HCEC 1CT (cell line): ENCODE data around the gene PCSK1.
A peak's percentile ranks its signal among the peaks of the same experiment; 100 is the strongest.
"Not testable (repeated sequence)": the region's sequence is repeated elsewhere in the genome, so short reads cannot be mapped to it uniquely, and the experiment has no call there.

Experiments
- DNase-seq: peaks from one replicate; pipeline ENCODE4 v3.0.0-alpha.2; 2017

Gene PCSK1

GRCh38 chr5:96367337-96367736 is 65.7 kb downstream of the PCSK1 start:
- DNase-seq = not testable (repeated sequence)

- no peak for DNase-seq
Observed at GRCh38 chr5:96354237-96354636, 78.8 kb downstream of the PCSK1 start.

GRCh38 chr5:96353220-96353619 is 79.8 kb downstream of the PCSK1 start:
- no peak for DNase-seq

GRCh38 chr5:96350678-96351077 is 82.4 kb downstream of the PCSK1 start:
- no peak for DNase-seq

- DNase-seq = no peak
Observed at GRCh38 chr5:96348536-96348935, 84.5 kb downstream of the PCSK1 start.

GRCh38 chr5:96347502-96348292 is 85.4 kb downstream of the PCSK1 start:
- DNase-seq = peak; percentile 33

- peak; percentile 74 for DNase-seq
Observed at GRCh38 chr5:96344678-96345577, 88.1 kb downstream of the PCSK1 start.

GRCh38 chr5:96343094-96343493 is 90.0 kb downstream of the PCSK1 start:
- no peak for DNase-seq

GRCh38 chr5:96342581-96342980 is 90.5 kb downstream of the PCSK1 start:
- DNase-seq = no peak
